Heart left ventricle (tissue), 16 donors: ENCODE results near the gene THSD4. TPM values are rescaled to one million over a fixed set of nuclear protein-coding genes. Genes with fewer than 3 reads are reported as not detected.

Experiments used
- ATAC-seq, 4 donors: fragments of 200-7000 bp; cut with Tn5 transposase; one replicate each; pipeline ENCODE4 v1.9.1; 2020 to 2022; ENCODE audit warnings: moderate library complexity in 4 of 4, mild to moderate bottlenecking in 3 of 4, moderate number of reproducible peaks in 1 of 4
- DNase-seq, 5 donors: peaks; one replicate each; pipeline ENCODE4 v3.0.0-alpha.2; 2020
- H3K27ac ChIP-seq, 12 donors: fragments of 200-600 bp; sonication (generic) in 4 of 12; one replicate each; pipeline versions ENCODE4 v1.5.0 to v1.8.0; 2016 to 2022; ENCODE audit warnings: mild to moderate bottlenecking in 2 of 12
- H3K27me3 ChIP-seq, 9 donors: fragments of 200-600 bp; sonication (generic) in 2 of 9; one replicate each; pipeline versions ENCODE4 v1.5.1 to v1.8.0; 2016 to 2022; ENCODE audit warnings: mild to moderate bottlenecking in 3 of 9
- H3K36me3 ChIP-seq, 9 donors: fragments of 200-600 bp; sonication (generic) in 2 of 9; one replicate each; pipeline versions ENCODE4 v1.5.0 to v1.8.0; 2018 to 2022; ENCODE audit warnings: mild to moderate bottlenecking in 2 of 9
- H3K4me1 ChIP-seq, 12 donors: fragments of 200-600 bp; sonication (generic) in 4 of 12; one replicate each; pipeline versions ENCODE4 v1.5.0 to v1.8.0; 2016 to 2022; ENCODE audit warnings: mild to moderate bottlenecking in 3 of 12
- H3K4me3 ChIP-seq, 12 donors: fragments of 200-600 bp; sonication (generic) in 4 of 12; one replicate each; pipeline versions ENCODE4 v1.5.0 to v1.8.0; 2017 to 2022; ENCODE audit warnings: mild to moderate bottlenecking in 9 of 12, moderate library complexity in 4 of 12
- H3K9me3 ChIP-seq, 12 donors: fragments of 200-600 bp; sonication (generic) in 4 of 12; one replicate each; pipeline versions ENCODE4 v1.5.0 to v1.8.0; 2016 to 2022; ENCODE audit warnings: mild to moderate bottlenecking in 1 of 12
- POLR2A ChIP-seq, 2 donors: fragments of 450-650 bp; IDR thresholded peaks; one replicate each; pipeline ENCODE4 v1.6.1; 2017; ENCODE audit warnings: antibody characterized with exemption in 2 of 2, mild to moderate bottlenecking in 2 of 2, moderate library complexity in 2 of 2
- WGBS, 4 donors: extraction: QIAGEN DNeasy Blood & Tissue Kit in 2 of 4; methylation state at CpG; one replicate each; pipeline versions ENCODE4 v1.1.5 to v1.1.7; 2013 to 2018; 5-methylcytosine and 5-hydroxymethylcytosine counted together
- intact Hi-C, 10 donors: fragments of 100-400 bp; cut with DNase I; formaldehyde crosslinking; loops; one replicate each; pipeline versions ENCODE4 v1.11.1 to v1.14.2; 2022
- polyA plus RNA-seq, 2 donors: library from polyadenylated mRNA; stranded (reverse); fragments of 200-250 nt; gene quantifications; one replicate each; pipeline ENCODE4 v1.2.3, GENCODE V29; 2013
- total RNA-seq, 9 donors: library from RNA; depleted of rRNA in 2 of 9; stranded (reverse); fragments of >200 nt in 2 of 9; fragmentation: NEBNext Ultra II Directional in 3 of 9; extraction: Animal tissue kit (Norgen Biotek cat#: 25700) in 3 of 9; gene quantifications; one replicate each; pipeline versions ENCODE4 v1.1.0 to v1.2.4, GENCODE V29; 2016 to 2023
- TF ChIP-seq, protein P1 (sequence below), 12 donors: fragments of 200-600 bp; sonication (generic) in 4 of 12; IDR thresholded peaks; one replicate each; pipeline versions ENCODE4 v1.5.0 to v1.8.0; 2018 to 2022; ENCODE audit warnings: antibody characterized with exemption in 12 of 12, mild to moderate bottlenecking in 5 of 12
- donor health status: ischemic (EF 13 %, LVEDD 7.1; RV severe dilation, severe dysfunction).
- donor health status: healthy with polysubstance abuse.
- donor health status: DM: no; HTN: yes; CAD: no.
- donor health status: DM: no; HTN: no; CAD: no.
- donor health status: ischemic (EF 25% LVEDD 6.9; RV normal size, moderate dysfunction).
- donor health status: ischemic (EF 25% LVEDD 5.7; RV mildly dilated, moderate dysfunction).
- donor health status: healthy.
- donor health status: DM: yes; HTN: yes; CAD: no.
- donor health status: ischemic (EF 35%, LVEDD 5.7; RV mildly dilated, moderate dysfunction).
- donor health status: nonischemic (EF 11% LVEDD 7.7; RV severe dilation, severe dysfunction).
- donor health status: DM: yes; HTN: yes; CAD: no.
- donor health status: PGD.
- donor health status: ischemic (EF 29% LVEDD 5.4; RV normal size, mild dysfunction).
- donor health status: nonischemic (EF 23%, LVEDD 6.1; RV moderate dilation, normal function).

Gene THSD4
- total and polyA plus RNA-seq, 11 donors, result 32.6 to 206 (median 93.2) TPM

- WGBS, 4 donors, result 86 to 97% (median 90%) methylated on average over 3 of the region's 3 CpGs
- no peak for DNase-seq
- H3K4me3 ChIP-seq, result no peak overlapping the region
- no peak for TF ChIP-seq POLR2A (IDR thresholded peaks at IDR 0.05)
- TF ChIP-seq, protein P1, sequence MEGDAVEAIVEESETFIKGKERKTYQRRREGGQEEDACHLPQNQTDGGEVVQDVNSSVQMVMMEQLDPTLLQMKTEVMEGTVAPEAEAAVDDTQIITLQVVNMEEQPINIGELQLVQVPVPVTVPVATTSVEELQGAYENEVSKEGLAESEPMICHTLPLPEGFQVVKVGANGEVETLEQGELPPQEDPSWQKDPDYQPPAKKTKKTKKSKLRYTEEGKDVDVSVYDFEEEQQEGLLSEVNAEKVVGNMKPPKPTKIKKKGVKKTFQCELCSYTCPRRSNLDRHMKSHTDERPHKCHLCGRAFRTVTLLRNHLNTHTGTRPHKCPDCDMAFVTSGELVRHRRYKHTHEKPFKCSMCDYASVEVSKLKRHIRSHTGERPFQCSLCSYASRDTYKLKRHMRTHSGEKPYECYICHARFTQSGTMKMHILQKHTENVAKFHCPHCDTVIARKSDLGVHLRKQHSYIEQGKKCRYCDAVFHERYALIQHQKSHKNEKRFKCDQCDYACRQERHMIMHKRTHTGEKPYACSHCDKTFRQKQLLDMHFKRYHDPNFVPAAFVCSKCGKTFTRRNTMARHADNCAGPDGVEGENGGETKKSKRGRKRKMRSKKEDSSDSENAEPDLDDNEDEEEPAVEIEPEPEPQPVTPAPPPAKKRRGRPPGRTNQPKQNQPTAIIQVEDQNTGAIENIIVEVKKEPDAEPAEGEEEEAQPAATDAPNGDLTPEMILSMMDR (IDR thresholded peaks at IDR 0.05), result no peak
- intact Hi-C loops, result no loop called here
- no peaks in the 10 kb centered on the region for H3K27me3 ChIP-seq
- H3K9me3 ChIP-seq, result no peaks in the 10 kb centered on the region
- no peaks in the 10 kb centered on the region for H3K36me3 ChIP-seq
- peaks cover 6 to 46% (median 35%) of the 10 kb centered on the region in 12 donors for H3K4me1 ChIP-seq
- peak overlapping the region in 1 of 12 donors; percentile 24 for H3K27ac ChIP-seq
- ATAC-seq, result no peak
Measured at GRCh38 chr15:71682001-71682400, 566.7 kb downstream of the THSD4 start.

DNA sequence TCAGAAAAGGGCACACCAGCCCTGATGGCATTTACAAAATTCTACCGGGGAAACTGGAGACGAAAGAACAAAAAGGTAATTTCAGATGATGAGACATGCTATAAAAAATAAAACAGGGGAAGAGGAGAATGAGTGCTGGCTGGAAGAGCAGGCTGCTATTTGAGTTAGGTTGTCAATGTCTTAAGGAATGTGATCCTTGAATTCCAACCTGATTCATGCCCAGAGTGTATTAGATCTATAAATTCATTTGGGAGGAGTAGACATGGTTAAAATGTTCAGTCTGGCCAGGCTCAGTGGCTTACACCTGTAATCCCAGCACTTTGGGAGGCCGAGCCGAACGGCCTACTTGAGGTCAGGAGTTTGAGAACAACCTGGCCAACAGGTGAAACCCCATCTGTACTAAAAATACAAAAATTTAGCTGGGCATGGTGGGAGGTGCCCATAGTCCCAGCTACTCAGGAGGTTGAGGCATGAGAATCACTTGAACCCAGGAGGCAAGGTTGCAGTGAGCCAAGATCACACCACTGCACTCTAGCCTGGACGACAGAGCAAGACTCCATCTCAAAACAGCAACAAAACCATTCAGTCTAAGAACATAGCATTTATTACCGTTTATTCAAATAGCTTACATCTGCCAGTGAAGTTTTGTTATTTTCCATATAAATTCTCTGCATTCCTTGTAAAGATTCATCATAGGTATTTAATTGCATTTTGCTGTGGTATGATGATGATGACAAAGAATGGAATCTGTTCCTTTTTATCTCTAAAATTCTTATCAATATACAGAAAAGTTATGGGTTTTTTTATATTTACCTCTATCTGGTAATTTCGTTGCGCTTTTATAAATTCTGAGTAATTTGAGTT lies 568.4 kb downstream of the THSD4 start:
- intact Hi-C loops, result no loop called here
- Histone ChIP-seq H3K36me3 (no peaks in the 10 kb centered on the region), H3K4me3 (no peak overlapping the region), H3K9me3 (no peaks in the 10 kb centered on the region), H3K27ac (no peak overlapping the region), H3K4me1 (peaks cover 5 to 30% (median 19%) of the 10 kb centered on the region in 12 donors), H3K27me3 (no peaks in the 10 kb centered on the region)
- ATAC-seq, result no peak
- DNase-seq, result no peak
- 78 to 83% (median 81%) methylated on average over 9 of the region's 9 CpGs for WGBS, 4 donors
- no peak for TF ChIP-seq POLR2A (IDR thresholded peaks at IDR 0.05)
- TF ChIP-seq, protein P1 (IDR thresholded peaks at IDR 0.05), result no peak

GRCh38 chr15:71685420-71685993 lies 570.2 kb downstream of the THSD4 start:
- H3K27me3 ChIP-seq, result no peaks in the 10 kb centered on the region
- H3K4me3 ChIP-seq, result no peak overlapping the region
- no peaks in the 10 kb centered on the region for H3K36me3 ChIP-seq
- TF ChIP-seq, protein P1 (IDR thresholded peaks at IDR 0.05), result no peak
- no peak for TF ChIP-seq POLR2A (IDR thresholded peaks at IDR 0.05)
- H3K27ac ChIP-seq, result no peak overlapping the region
- H3K4me1 ChIP-seq, result peaks cover 0 to 24% (median 4%) of the 10 kb centered on the region in 12 donors
- ATAC-seq, result no peak
- intact Hi-C loops, result no loop called here
- no peak for DNase-seq
- no peaks in the 10 kb centered on the region for H3K9me3 ChIP-seq

GRCh38 chr15:71686221-71687050 lies 571.2 kb downstream of the THSD4 start:
- no peak overlapping the region for H3K27ac ChIP-seq
- H3K36me3 ChIP-seq, result no peaks in the 10 kb centered on the region
- H3K4me3 ChIP-seq, result no peak overlapping the region
- peaks cover 0 to 25% (median 8%) of the 10 kb centered on the region in 12 donors for H3K4me1 ChIP-seq
- H3K27me3 ChIP-seq, result no peaks in the 10 kb centered on the region
- ATAC-seq (no peak), DNase-seq (no peak)
- 81 to 90% (median 87%) methylated on average over 4 of the region's 4 CpGs for WGBS, 4 donors
- H3K9me3 ChIP-seq, result no peaks in the 10 kb centered on the region
- TF ChIP-seq, protein P1 (IDR thresholded peaks at IDR 0.05), result no peak
- TF ChIP-seq POLR2A (IDR thresholded peaks at IDR 0.05), result no peak
- intact Hi-C loops, result no loop called here
